ENCODE measurements around the gene LENG1. TPM values are rescaled to one million over a fixed set of nuclear protein-coding genes. Genes with fewer than 3 reads are reported as not detected.

The LENG1 gene
- total and polyA plus RNA-seq, 2 donors (not counting 3 experiments of a cell fraction or from before 2014, with no cell fraction given), result 3.0 to 5.0 TPM

DNA sequence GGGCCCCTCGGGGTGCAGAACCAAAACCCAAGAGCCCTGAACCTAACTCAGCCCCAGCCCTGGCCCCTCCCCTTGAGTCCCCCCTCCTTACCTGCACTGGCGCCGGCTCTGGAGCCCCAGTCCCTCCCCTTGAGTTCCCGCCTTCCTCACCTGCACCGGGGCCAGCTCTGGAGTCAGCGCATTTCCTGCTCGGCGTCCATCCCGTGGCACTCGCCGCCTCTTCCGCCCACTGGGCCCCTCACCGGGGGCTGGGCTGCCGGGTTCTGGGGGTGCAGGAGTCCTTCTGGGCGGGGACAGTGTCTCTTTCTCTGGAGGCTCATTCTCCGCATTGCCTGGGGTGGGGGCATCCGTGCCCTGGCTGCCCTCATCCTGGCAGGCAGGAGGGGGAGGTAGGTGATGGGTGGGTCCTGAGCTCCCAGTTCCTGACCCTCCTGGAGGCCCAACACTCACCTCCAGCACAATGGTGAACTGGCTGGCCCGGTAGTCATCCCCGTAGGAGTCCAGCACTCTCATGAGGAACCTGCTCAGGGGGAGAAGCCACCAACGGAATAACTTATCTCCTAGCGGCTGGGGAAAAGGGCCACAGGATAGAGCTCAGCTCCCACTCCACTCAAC, 51.5 kb downstream of the LENG1 start:
- H3K4me1 ChIP-seq (ENCODE audit: control insufficient read depth, extremely low read depth, insufficient read depth, low read length), result no peaks in the 10 kb centered on the region
- no peak for TF ChIP-seq FOS (IDR thresholded peaks at IDR 0.05; ENCODE audit: borderline replicate concordance, insufficient read depth, low read length)
- no peak for TF ChIP-seq GATA2 (IDR thresholded peaks at IDR 0.05; ENCODE audit: insufficient read depth, insufficient read length, low read depth, low read length)
- TF ChIP-seq EZH2 (IDR thresholded peaks at IDR 0.05; ENCODE audit: borderline replicate concordance, low read depth, low read length, severe bottlenecking), result no peak
- TF ChIP-seq JUN (IDR thresholded peaks at IDR 0.05; ENCODE audit: borderline replicate concordance, insufficient read depth, insufficient read length, low read depth), result no peak
- TF ChIP-seq POLR2AphosphoS5 (IDR thresholded peaks at IDR 0.05; ENCODE audit: insufficient read depth, low read depth, low read length), result no peak
- no peak for TF ChIP-seq POLR2A (IDR thresholded peaks at IDR 0.05; ENCODE audit: low read depth, low read length)
- TF ChIP-seq MYC (IDR thresholded peaks at IDR 0.05; ENCODE audit: low read depth, low read length), result no peak
- H3K9me1 ChIP-seq (replicated peaks; ENCODE audit: control insufficient read depth, extremely low read depth, insufficient read depth, low read length), result no peaks in the 10 kb centered on the region
- H2AFZ ChIP-seq (ENCODE audit: low read depth, low read length), result no peak overlapping the region
- DNase-seq (ENCODE audit: low read depth, low spot score) (no peak), FAIRE-seq (no peak)
- no TSS peak for BruUV-seq (replicated peaks)
- H4K20me1 ChIP-seq (replicated peaks; ENCODE audit: control insufficient read depth, extremely low read depth, insufficient read depth, low read length), result no peaks in the 10 kb centered on the region
- no peaks in the 10 kb centered on the region for H3K27me3 ChIP-seq (ENCODE audit: control insufficient read depth in 2 of 2, insufficient read depth in 2 of 2, low read length in 2 of 2)
- intact Hi-C loops (cut with micrococcal nuclease) (no loop called here), dilution Hi-C loops (cut with MboI; ENCODE audit: extremely low pct_ligation_motif_present, low sequenced_read_pairs) (no loop called here)
- no peak overlapping the region for H3K9ac ChIP-seq (replicated peaks; ENCODE audit: extremely low read depth, insufficient read depth, low read length)
- POLR2A ChIA-PET, result no interaction called here
- H3K27ac ChIP-seq (ENCODE audit: insufficient read depth, low read depth, low read length), result no peak overlapping the region
- H3K9me3 ChIP-seq (replicated peaks; ENCODE audit: control insufficient read depth, insufficient read depth, low read length), result no peaks in the 10 kb centered on the region
- CTCF ChIA-PET, result no interaction called here
- H3K79me2 ChIP-seq (ENCODE audit: control insufficient read depth, insufficient read depth, low read length), result peaks cover 5% of the 10 kb centered on the region
- peaks cover 0 to 40% of the 10 kb centered on the region in 2 experiments for H3K36me3 ChIP-seq (ENCODE audit: control insufficient read depth in 2 of 2, extremely low read depth in 1 of 2, insufficient read depth in 2 of 2, low read length in 2 of 2)
- no peak overlapping the region for H3K4me2 ChIP-seq (ENCODE audit: insufficient read depth, low read length)
- no peak overlapping the region for H3K4me3 ChIP-seq (replicated peaks in 1 of 3; ENCODE audit: insufficient read depth in 1 of 3, low read depth in 1 of 3, low read length in 3 of 3)

DNA sequence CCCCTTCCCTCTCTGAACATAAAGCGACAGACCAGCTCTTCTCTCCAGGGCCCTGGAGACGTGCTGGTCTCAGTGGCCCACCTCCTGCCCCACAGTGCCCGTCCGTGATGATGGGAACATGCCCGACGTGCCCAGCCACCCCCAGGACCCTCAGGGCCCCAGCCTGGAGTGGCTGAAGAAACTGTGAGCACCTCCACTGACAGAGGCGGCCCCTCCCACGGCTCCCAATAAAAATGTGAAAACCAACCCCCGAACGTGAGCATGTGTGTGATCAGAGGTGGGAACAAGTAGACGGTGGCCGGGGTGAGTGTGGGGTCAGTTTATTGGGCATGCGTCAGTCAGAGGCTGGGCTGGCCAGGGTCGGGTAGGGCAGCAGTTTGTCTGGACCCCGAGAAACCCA, 52.8 kb downstream of the LENG1 start:
- Histone ChIP-seq H3K9me3 (replicated peaks; ENCODE audit: control insufficient read depth, insufficient read depth, low read length) (no peaks in the 10 kb centered on the region), H3K9ac (replicated peaks; ENCODE audit: extremely low read depth, insufficient read depth, low read length) (no peak overlapping the region), H3K9me1 (replicated peaks; ENCODE audit: control insufficient read depth, extremely low read depth, insufficient read depth, low read length) (no peaks in the 10 kb centered on the region), H2AFZ (ENCODE audit: low read depth, low read length) (no peak overlapping the region), H3K27me3 (ENCODE audit: control insufficient read depth in 2 of 2, insufficient read depth in 2 of 2, low read length in 2 of 2) (no peaks in the 10 kb centered on the region), H3K36me3 (ENCODE audit: control insufficient read depth in 2 of 2, extremely low read depth in 1 of 2, insufficient read depth in 2 of 2, low read length in 2 of 2) (peaks cover 0 to 40% of the 10 kb centered on the region in 2 experiments), H3K79me2 (ENCODE audit: control insufficient read depth, insufficient read depth, low read length) (peaks cover 8% of the 10 kb centered on the region), H3K4me3 (replicated peaks in 1 of 3; ENCODE audit: insufficient read depth in 1 of 3, low read depth in 1 of 3, low read length in 3 of 3) (no peak overlapping the region), H3K27ac (ENCODE audit: insufficient read depth, low read depth, low read length) (no peak overlapping the region), H3K4me2 (ENCODE audit: insufficient read depth, low read length) (no peak overlapping the region), H4K20me1 (replicated peaks; ENCODE audit: control insufficient read depth, extremely low read depth, insufficient read depth, low read length) (no peaks in the 10 kb centered on the region), H3K4me1 (ENCODE audit: control insufficient read depth, extremely low read depth, insufficient read depth, low read length) (no peaks in the 10 kb centered on the region)
- DNase-seq (ENCODE audit: low read depth, low spot score) (no peak), FAIRE-seq (no peak)
- ChIA-PET POLR2A (no interaction called here), CTCF (no interaction called here)
- TF ChIP-seq POLR2AphosphoS5 (IDR thresholded peaks at IDR 0.05; ENCODE audit: insufficient read depth, low read depth, low read length) (no peak), GATA2 (IDR thresholded peaks at IDR 0.05; ENCODE audit: insufficient read depth, insufficient read length, low read depth, low read length) (no peak), JUN (IDR thresholded peaks at IDR 0.05; ENCODE audit: borderline replicate concordance, insufficient read depth, insufficient read length, low read depth) (no peak), FOS (IDR thresholded peaks at IDR 0.05; ENCODE audit: borderline replicate concordance, insufficient read depth, low read length) (no peak), MYC (IDR thresholded peaks at IDR 0.05; ENCODE audit: low read depth, low read length) (no peak), EZH2 (IDR thresholded peaks at IDR 0.05; ENCODE audit: borderline replicate concordance, low read depth, low read length, severe bottlenecking) (no peak), POLR2A (IDR thresholded peaks at IDR 0.05; ENCODE audit: low read depth, low read length) (no peak)
- TF ChIP-seq, protein P1, sequence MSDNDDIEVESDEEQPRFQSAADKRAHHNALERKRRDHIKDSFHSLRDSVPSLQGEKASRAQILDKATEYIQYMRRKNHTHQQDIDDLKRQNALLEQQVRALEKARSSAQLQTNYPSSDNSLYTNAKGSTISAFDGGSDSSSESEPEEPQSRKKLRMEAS (IDR thresholded peaks at IDR 0.05; ENCODE audit: insufficient read depth, insufficient read length), result no peak
- TF ChIP-seq, protein P2, sequence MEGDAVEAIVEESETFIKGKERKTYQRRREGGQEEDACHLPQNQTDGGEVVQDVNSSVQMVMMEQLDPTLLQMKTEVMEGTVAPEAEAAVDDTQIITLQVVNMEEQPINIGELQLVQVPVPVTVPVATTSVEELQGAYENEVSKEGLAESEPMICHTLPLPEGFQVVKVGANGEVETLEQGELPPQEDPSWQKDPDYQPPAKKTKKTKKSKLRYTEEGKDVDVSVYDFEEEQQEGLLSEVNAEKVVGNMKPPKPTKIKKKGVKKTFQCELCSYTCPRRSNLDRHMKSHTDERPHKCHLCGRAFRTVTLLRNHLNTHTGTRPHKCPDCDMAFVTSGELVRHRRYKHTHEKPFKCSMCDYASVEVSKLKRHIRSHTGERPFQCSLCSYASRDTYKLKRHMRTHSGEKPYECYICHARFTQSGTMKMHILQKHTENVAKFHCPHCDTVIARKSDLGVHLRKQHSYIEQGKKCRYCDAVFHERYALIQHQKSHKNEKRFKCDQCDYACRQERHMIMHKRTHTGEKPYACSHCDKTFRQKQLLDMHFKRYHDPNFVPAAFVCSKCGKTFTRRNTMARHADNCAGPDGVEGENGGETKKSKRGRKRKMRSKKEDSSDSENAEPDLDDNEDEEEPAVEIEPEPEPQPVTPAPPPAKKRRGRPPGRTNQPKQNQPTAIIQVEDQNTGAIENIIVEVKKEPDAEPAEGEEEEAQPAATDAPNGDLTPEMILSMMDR (IDR thresholded peaks at IDR 0.05; ENCODE audit: extremely low read depth in 1 of 2, insufficient read depth in 1 of 2, low read depth in 1 of 2, low read length in 2 of 2), result no peak
- dilution Hi-C loops (cut with MboI; ENCODE audit: extremely low pct_ligation_motif_present, low sequenced_read_pairs), result no loop called here
- intact Hi-C loops (cut with micrococcal nuclease), result no loop called here
- no TSS peak for BruUV-seq (replicated peaks)
